ENCODE results near the gene CACNB1.

CACNB1 gene

GRCh38 chr17:39230361-39230760, 32.9 kb upstream of the CACNB1 start:
- no peak for ATAC-seq

GRCh38 chr17:39229274-39229913, 31.9 kb upstream of the CACNB1 start:
- ATAC-seq: 0 out of 3 replicates have a peak, but pooled peaks have one; percentile 12
- no peak for TF ChIP-seq SNAI2 (CRISPR knock-in tag; IDR thresholded peaks at IDR 0.05)
- no peak for TF ChIP-seq TCF4 (CRISPR knock-in tag; IDR thresholded peaks at IDR 0.05; ENCODE audit: borderline replicate concordance)
- no peak for TF ChIP-seq ISL1 (CRISPR knock-in tag; IDR thresholded peaks at IDR 0.05)
- no peak for TF ChIP-seq RARB (CRISPR knock-in tag; IDR thresholded peaks at IDR 0.05)
- no peak for TF ChIP-seq BACH2 (CRISPR knock-in tag; IDR thresholded peaks at IDR 0.05; ENCODE audit: borderline replicate concordance)
- no peak for TF ChIP-seq ZFP30 (CRISPR knock-in tag; IDR thresholded peaks at IDR 0.05)
- TF ChIP-seq PPARA (CRISPR knock-in tag; IDR thresholded peaks at IDR 0.05; ENCODE audit: borderline replicate concordance): no peak
- TF ChIP-seq ESRRG (CRISPR knock-in tag; IDR thresholded peaks at IDR 0.05): no peak
- no peak for TF ChIP-seq POU6F1 (CRISPR knock-in tag; IDR thresholded peaks at IDR 0.05; ENCODE audit: borderline replicate concordance, low read depth)
- TF ChIP-seq CSRNP3 (CRISPR knock-in tag; IDR thresholded peaks at IDR 0.05): no peak
- no peak for TF ChIP-seq CREB5 (CRISPR knock-in tag; IDR thresholded peaks at IDR 0.05; ENCODE audit: low read depth)
- TF ChIP-seq TSHZ2 (CRISPR knock-in tag; IDR thresholded peaks at IDR 0.05): no peak
- TF ChIP-seq TOX (CRISPR knock-in tag; IDR thresholded peaks at IDR 0.05; ENCODE audit: borderline replicate concordance): no peak
- TF ChIP-seq CSDC2 (CRISPR knock-in tag; IDR thresholded peaks at IDR 0.05): no peak
- TF ChIP-seq ZFP3 (CRISPR knock-in tag; IDR thresholded peaks at IDR 0.05): no peak
- no peak for TF ChIP-seq ZC3H10 (CRISPR knock-in tag; IDR thresholded peaks at IDR 0.05)
- no peak for TF ChIP-seq ARNTL (CRISPR knock-in tag; IDR thresholded peaks at IDR 0.05; ENCODE audit: borderline replicate concordance, low read depth)
- no peak for TF ChIP-seq ZNF70 (CRISPR knock-in tag; IDR thresholded peaks at IDR 0.05)
- TF ChIP-seq ZNF8 (CRISPR knock-in tag; IDR thresholded peaks at IDR 0.05): no peak

More at GRCh38 chr17:39230361-39230760, 32.9 kb upstream of the CACNB1 start:
- TF ChIP-seq ZFP30 (CRISPR knock-in tag; IDR thresholded peaks at IDR 0.05): no peak
- TF ChIP-seq ARNTL (CRISPR knock-in tag; IDR thresholded peaks at IDR 0.05; ENCODE audit: borderline replicate concordance, low read depth): no peak
- TF ChIP-seq TOX (CRISPR knock-in tag; IDR thresholded peaks at IDR 0.05; ENCODE audit: borderline replicate concordance): no peak
- TF ChIP-seq CSRNP3 (CRISPR knock-in tag; IDR thresholded peaks at IDR 0.05): no peak
- TF ChIP-seq ZFP3 (CRISPR knock-in tag; IDR thresholded peaks at IDR 0.05): no peak
- TF ChIP-seq ZNF565 (CRISPR knock-in tag; conservative IDR thresholded peaks at IDR 0.05; ENCODE audit: low read depth): no peak
- TF ChIP-seq ZNF8 (CRISPR knock-in tag; IDR thresholded peaks at IDR 0.05): no peak
- no peak for TF ChIP-seq POU6F1 (CRISPR knock-in tag; IDR thresholded peaks at IDR 0.05; ENCODE audit: borderline replicate concordance, low read depth)

Data from SK-N-SH treated with all-trans-retinoic acid at 6 μM for 48 hours (cell line).